ENCODE results near the gene POSTN.

POSTN gene

GRCh38 chr13:37640499-37640898 lies 41.9 kb upstream of the POSTN start:
- H4K8ac ChIP-seq (ENCODE audit: low read depth, low read length) = no peak overlapping the region
- no peaks in the 10 kb centered on the region for H3K36me3 ChIP-seq (ENCODE audit: control insufficient read depth, insufficient read depth, low read length)
- no peak overlapping the region for H2AK5ac ChIP-seq (ENCODE audit: low read length)
- H3K18ac ChIP-seq (ENCODE audit: low read length) = no peak overlapping the region
- peak; percentile 70 for DNase-seq
- H2BK5ac ChIP-seq (ENCODE audit: low read length) = no peak overlapping the region
- no peaks in the 10 kb centered on the region for H3K4me1 ChIP-seq (ENCODE audit: control insufficient read depth, low read depth, low read length)
- no peak overlapping the region for H3K27ac ChIP-seq (ENCODE audit: low read depth, low read length)
- H3K79me1 ChIP-seq (ENCODE audit: low read length) = no peaks in the 10 kb centered on the region
- 100% methylated on average over 1 of the region's 2 CpGs for WGBS (ENCODE audit: extremely low coverage, insufficient coverage, low lambda C conversion rate)
- H3K4me3 ChIP-seq (ENCODE audit: low read length) = no peak overlapping the region
- H3K56ac ChIP-seq (ENCODE audit: low read length) = no peak overlapping the region
- no peak overlapping the region for H2BK15ac ChIP-seq (replicated peaks; ENCODE audit: low read depth)
- H3K27me3 ChIP-seq (ENCODE audit: insufficient read depth, low read length, poor library complexity) = no peaks in the 10 kb centered on the region
- no peak overlapping the region for H2BK120ac ChIP-seq (ENCODE audit: low read depth, low read length)
- H3K79me2 ChIP-seq (ENCODE audit: control insufficient read depth, insufficient read depth, low read length) = no peaks in the 10 kb centered on the region
- H3K4ac ChIP-seq (ENCODE audit: low read depth, low read length) = no peak overlapping the region
- no peak overlapping the region for H3K4me2 ChIP-seq (ENCODE audit: low read length)
- no peak overlapping the region for H4K5ac ChIP-seq (ENCODE audit: low read length)
- H3K23ac ChIP-seq (ENCODE audit: low read length) = no peak overlapping the region
- no peak overlapping the region for H3K9ac ChIP-seq (ENCODE audit: low read length)

GRCh38 chr13:37636701-37637100 lies 38.1 kb upstream of the POSTN start:
- H3K23ac ChIP-seq (ENCODE audit: low read length) = no peak overlapping the region
- no peak overlapping the region for H3K27ac ChIP-seq (ENCODE audit: low read depth, low read length)
- DNase-seq = no peak
- WGBS (ENCODE audit: extremely low coverage, insufficient coverage, low lambda C conversion rate) = no CpG with 5 or more reads among the region's 8 CpGs
- no peak overlapping the region for H3K4me3 ChIP-seq (ENCODE audit: low read length)
- H3K79me1 ChIP-seq (ENCODE audit: low read length) = no peaks in the 10 kb centered on the region
- no peak overlapping the region for H2BK5ac ChIP-seq (ENCODE audit: low read length)
- H3K4me1 ChIP-seq (ENCODE audit: control insufficient read depth, low read depth, low read length) = no peaks in the 10 kb centered on the region
- H3K4ac ChIP-seq (ENCODE audit: low read depth, low read length) = no peak overlapping the region
- H3K27me3 ChIP-seq (ENCODE audit: insufficient read depth, low read length, poor library complexity) = no peaks in the 10 kb centered on the region
- no peak overlapping the region for H3K4me2 ChIP-seq (ENCODE audit: low read length)
- H2AK5ac ChIP-seq (ENCODE audit: low read length) = no peak overlapping the region
- no peak overlapping the region for H3K56ac ChIP-seq (ENCODE audit: low read length)
- no peak overlapping the region for H2BK15ac ChIP-seq (replicated peaks; ENCODE audit: low read depth)
- H3K9ac ChIP-seq (ENCODE audit: low read length) = no peak overlapping the region
- H3K36me3 ChIP-seq (ENCODE audit: control insufficient read depth, insufficient read depth, low read length) = no peaks in the 10 kb centered on the region
- no peak overlapping the region for H3K18ac ChIP-seq (ENCODE audit: low read length)
- no peak overlapping the region for H4K8ac ChIP-seq (ENCODE audit: low read depth, low read length)
- no peaks in the 10 kb centered on the region for H3K79me2 ChIP-seq (ENCODE audit: control insufficient read depth, insufficient read depth, low read length)
- H4K5ac ChIP-seq (ENCODE audit: low read length) = no peak overlapping the region
- H2BK120ac ChIP-seq (ENCODE audit: low read depth, low read length) = no peak overlapping the region

- Histone ChIP-seq H4K5ac (ENCODE audit: low read length) (no peak overlapping the region), H3K4me1 (ENCODE audit: control insufficient read depth, low read depth, low read length) (no peaks in the 10 kb centered on the region)
- no CpG with 5 or more reads among the region's 5 CpGs for WGBS (ENCODE audit: extremely low coverage, insufficient coverage, low lambda C conversion rate)
Measured at GRCh38 chr13:37632294-37632693, 33.7 kb upstream of the POSTN start.

GRCh38 chr13:37627428-37627827 lies 28.9 kb upstream of the POSTN start:
- Histone ChIP-seq H3K27me3 (ENCODE audit: insufficient read depth, low read length, poor library complexity) (no peaks in the 10 kb centered on the region), H3K4me2 (ENCODE audit: low read length) (no peak overlapping the region), H3K9ac (ENCODE audit: low read length) (no peak overlapping the region), H3K56ac (ENCODE audit: low read length) (no peak overlapping the region), H4K8ac (ENCODE audit: low read depth, low read length) (no peak overlapping the region), H2AK5ac (ENCODE audit: low read length) (no peak overlapping the region), H3K36me3 (ENCODE audit: control insufficient read depth, insufficient read depth, low read length) (no peaks in the 10 kb centered on the region), H3K4me3 (ENCODE audit: low read length) (no peak overlapping the region), H4K5ac (ENCODE audit: low read length) (no peak overlapping the region), H3K79me1 (ENCODE audit: low read length) (no peaks in the 10 kb centered on the region), H2BK5ac (ENCODE audit: low read length) (no peak overlapping the region), H3K79me2 (ENCODE audit: control insufficient read depth, insufficient read depth, low read length) (no peaks in the 10 kb centered on the region), H2BK15ac (replicated peaks; ENCODE audit: low read depth) (no peak overlapping the region), H3K27ac (ENCODE audit: low read depth, low read length) (no peak overlapping the region), H3K23ac (ENCODE audit: low read length) (no peak overlapping the region), H2BK120ac (ENCODE audit: low read depth, low read length) (no peak overlapping the region), H3K4me1 (ENCODE audit: control insufficient read depth, low read depth, low read length) (no peaks in the 10 kb centered on the region), H3K4ac (ENCODE audit: low read depth, low read length) (no peak overlapping the region), H3K18ac (ENCODE audit: low read length) (no peak overlapping the region)
- no CpG with 5 or more reads among the region's 4 CpGs for WGBS (ENCODE audit: extremely low coverage, insufficient coverage, low lambda C conversion rate)
- DNase-seq = no peak

More at GRCh38 chr13:37632294-37632693, 33.7 kb upstream of the POSTN start:
- no peaks in the 10 kb centered on the region for H3K79me2 ChIP-seq (ENCODE audit: control insufficient read depth, insufficient read depth, low read length)
- no peak overlapping the region for H4K8ac ChIP-seq (ENCODE audit: low read depth, low read length)
- no peak overlapping the region for H2BK5ac ChIP-seq (ENCODE audit: low read length)
- H3K27me3 ChIP-seq (ENCODE audit: insufficient read depth, low read length, poor library complexity) = no peaks in the 10 kb centered on the region
- no peak overlapping the region for H2AK5ac ChIP-seq (ENCODE audit: low read length)
- H3K36me3 ChIP-seq (ENCODE audit: control insufficient read depth, insufficient read depth, low read length) = no peaks in the 10 kb centered on the region
- no peak overlapping the region for H3K56ac ChIP-seq (ENCODE audit: low read length)
- no peak overlapping the region for H3K23ac ChIP-seq (ENCODE audit: low read length)
- no peak overlapping the region for H3K4me2 ChIP-seq (ENCODE audit: low read length)
- H3K18ac ChIP-seq (ENCODE audit: low read length) = no peak overlapping the region
- H3K9ac ChIP-seq (ENCODE audit: low read length) = no peak overlapping the region
- no peak overlapping the region for H3K4ac ChIP-seq (ENCODE audit: low read depth, low read length)
- no peak overlapping the region for H2BK120ac ChIP-seq (ENCODE audit: low read depth, low read length)
- H3K27ac ChIP-seq (ENCODE audit: low read depth, low read length) = no peak overlapping the region
- H3K79me1 ChIP-seq (ENCODE audit: low read length) = no peaks in the 10 kb centered on the region
- no peak overlapping the region for H2BK15ac ChIP-seq (replicated peaks; ENCODE audit: low read depth)
- no peak for DNase-seq
- no peak overlapping the region for H3K4me3 ChIP-seq (ENCODE audit: low read length)

- no CpG with 5 or more reads among the region's 3 CpGs for WGBS (ENCODE audit: extremely low coverage, insufficient coverage, low lambda C conversion rate)
- Histone ChIP-seq H2AK5ac (ENCODE audit: low read length) (no peak overlapping the region), H3K56ac (ENCODE audit: low read length) (no peak overlapping the region), H3K27ac (ENCODE audit: low read depth, low read length) (no peak overlapping the region), H3K18ac (ENCODE audit: low read length) (no peak overlapping the region), H3K27me3 (ENCODE audit: insufficient read depth, low read length, poor library complexity) (no peaks in the 10 kb centered on the region), H3K36me3 (ENCODE audit: control insufficient read depth, insufficient read depth, low read length) (no peaks in the 10 kb centered on the region), H3K79me1 (ENCODE audit: low read length) (no peaks in the 10 kb centered on the region), H3K4ac (ENCODE audit: low read depth, low read length) (no peak overlapping the region), H2BK5ac (ENCODE audit: low read length) (no peak overlapping the region), H3K4me2 (ENCODE audit: low read length) (no peak overlapping the region), H4K8ac (ENCODE audit: low read depth, low read length) (no peak overlapping the region), H2BK15ac (replicated peaks; ENCODE audit: low read depth) (no peak overlapping the region), H3K4me1 (ENCODE audit: control insufficient read depth, low read depth, low read length) (no peaks in the 10 kb centered on the region), H2BK120ac (ENCODE audit: low read depth, low read length) (no peak overlapping the region), H3K79me2 (ENCODE audit: control insufficient read depth, insufficient read depth, low read length) (no peaks in the 10 kb centered on the region), H3K23ac (ENCODE audit: low read length) (no peak overlapping the region), H3K4me3 (ENCODE audit: low read length) (no peak overlapping the region), H3K9ac (ENCODE audit: low read length) (no peak overlapping the region), H4K5ac (ENCODE audit: low read length) (no peak overlapping the region)
- DNase-seq = no peak
Measured at GRCh38 chr13:37621811-37622361, 23.3 kb upstream of the POSTN start.

GRCh38 chr13:37618554-37618953 lies 20.0 kb upstream of the POSTN start:
- Histone ChIP-seq H3K56ac (ENCODE audit: low read length) (no peak overlapping the region), H2BK120ac (ENCODE audit: low read depth, low read length) (no peak overlapping the region), H3K4me3 (ENCODE audit: low read length) (no peak overlapping the region), H3K4me2 (ENCODE audit: low read length) (no peak overlapping the region), H3K79me2 (ENCODE audit: control insufficient read depth, insufficient read depth, low read length) (no peaks in the 10 kb centered on the region), H2AK5ac (ENCODE audit: low read length) (no peak overlapping the region), H3K18ac (ENCODE audit: low read length) (no peak overlapping the region), H3K9ac (ENCODE audit: low read length) (no peak overlapping the region), H3K4me1 (ENCODE audit: control insufficient read depth, low read depth, low read length) (no peaks in the 10 kb centered on the region), H2BK5ac (ENCODE audit: low read length) (no peak overlapping the region), H3K27me3 (ENCODE audit: insufficient read depth, low read length, poor library complexity) (no peaks in the 10 kb centered on the region), H3K27ac (ENCODE audit: low read depth, low read length) (no peak overlapping the region), H3K79me1 (ENCODE audit: low read length) (no peaks in the 10 kb centered on the region), H3K23ac (ENCODE audit: low read length) (no peak overlapping the region), H4K5ac (ENCODE audit: low read length) (no peak overlapping the region), H3K36me3 (ENCODE audit: control insufficient read depth, insufficient read depth, low read length) (no peaks in the 10 kb centered on the region), H4K8ac (ENCODE audit: low read depth, low read length) (no peak overlapping the region), H2BK15ac (replicated peaks; ENCODE audit: low read depth) (no peak overlapping the region), H3K4ac (ENCODE audit: low read depth, low read length) (no peak overlapping the region)
- peak; percentile 43 for DNase-seq
- no CpG with 5 or more reads among the region's 2 CpGs for WGBS (ENCODE audit: extremely low coverage, insufficient coverage, low lambda C conversion rate)

All from mesendoderm (in vitro differentiated cells).